DND-41 (cell line): ENCODE measurements around the gene CCDC102A.

Experiments used
- ATAC-seq: fragments of 200-7000 bp; cut with Tn5 transposase; 3 replicates; pipeline ENCODE4 v1.9.1; 2021; ENCODE audit warnings: low read depth; ENCODE audit not compliant: insufficient read depth
- DNase-seq: peaks from one replicate; pipeline ENCODE4 v3.0.0-alpha.2; 2020
- H2AFZ ChIP-seq: 2 replicates; pipeline ENCODE4 v1.6.0; 2012; ENCODE audit warnings: low read depth, low read length
- H3K27ac ChIP-seq: 2 replicates; pipeline ENCODE4 v1.5.1; 2012; ENCODE audit warnings: low read length, inconsistent platforms
- H3K27me3 ChIP-seq: fragments of 200-600 bp; sonication (generic); 2 replicates; pipeline ENCODE4 v1.6.0; 2012; ENCODE audit warnings: low read length, mild to moderate bottlenecking, inconsistent platforms; ENCODE audit not compliant: insufficient read depth, poor library complexity
- H3K36me3 ChIP-seq: 2 replicates; pipeline ENCODE4 v1.5.1; 2012; ENCODE audit warnings: low read length, inconsistent platforms; ENCODE audit not compliant: insufficient read depth
- H3K4me1 ChIP-seq: 2 replicates; pipeline ENCODE4 v1.5.1; 2012; ENCODE audit warnings: mild to moderate bottlenecking, low read length; ENCODE audit not compliant: insufficient read depth
- H3K4me2 ChIP-seq: 2 replicates; pipeline ENCODE4 v1.6.0; 2012; ENCODE audit warnings: mild to moderate bottlenecking, moderate library complexity, low read length, inconsistent platforms; ENCODE audit not compliant: insufficient read depth
- H3K4me3 ChIP-seq, 2 experiments: fragments of 200-600 bp in 1 of 2; shearing (Covaris generic) in 1 of 2; 2 replicates each; pipeline ENCODE4 v1.5.1; 2012 to 2016; ENCODE audit warnings: inconsistent platforms in 2 of 2, low read length in 2 of 2, mild to moderate bottlenecking in 2 of 2, low read depth in 1 of 2, moderate library complexity in 1 of 2
- H3K79me2 ChIP-seq: 2 replicates; pipeline ENCODE4 v1.6.0; 2012; ENCODE audit warnings: low read length, inconsistent platforms; ENCODE audit not compliant: insufficient read depth
- H3K9ac ChIP-seq: 2 replicates; pipeline ENCODE4 v1.6.0; 2012; ENCODE audit warnings: low read depth, mild to moderate bottlenecking, inconsistent platforms, low read length, moderate library complexity
- H3K9me3 ChIP-seq: 2 replicates; pipeline ENCODE4 v1.5.1; 2012; ENCODE audit warnings: low read length, moderate library complexity, mild to moderate bottlenecking, inconsistent platforms; ENCODE audit not compliant: insufficient read depth, severe bottlenecking
- H4K20me1 ChIP-seq: 2 replicates; pipeline ENCODE4 v1.6.0; 2012; ENCODE audit warnings: low read length; ENCODE audit not compliant: insufficient read depth
- CTCF ChIP-seq: IDR thresholded peaks from 2 replicates; pipeline ENCODE4 v1.5.1; 2012; ENCODE audit warnings: borderline replicate concordance, low read length, moderate library complexity, mild to moderate bottlenecking; ENCODE audit not compliant: poor library complexity, severe bottlenecking; ENCODE audit errors: extremely low read depth
- EZH2 ChIP-seq: IDR thresholded peaks from 3 replicates; pipeline ENCODE4 v1.6.1; 2012; ENCODE audit warnings: borderline replicate concordance, low read depth, mild to moderate bottlenecking, moderate library complexity, low read length, inconsistent platforms; ENCODE audit not compliant: severe bottlenecking

The CCDC102A gene

DNA sequence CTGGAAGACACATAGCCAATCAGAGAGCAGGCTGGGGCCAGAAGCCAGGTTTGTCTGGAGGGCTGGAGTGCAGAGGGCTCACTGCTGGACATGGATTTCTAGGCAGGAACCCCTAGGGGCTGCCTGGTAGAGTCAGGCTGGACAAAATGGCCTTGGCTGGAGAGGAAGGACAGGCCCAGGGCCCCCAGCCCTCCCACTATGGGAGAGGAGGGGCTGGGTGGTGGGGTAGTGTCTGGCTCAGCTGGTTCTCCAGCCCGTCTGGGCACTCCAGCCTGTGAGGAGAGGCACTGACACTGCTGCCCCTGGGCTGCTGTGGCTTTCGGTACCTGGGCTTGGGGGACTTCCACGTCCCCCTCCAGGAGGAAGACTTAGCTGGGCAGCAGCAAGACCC is 28.3 kb downstream of the CCDC102A start:
- H4K20me1 ChIP-seq, result 0 out of 2 replicates have a peak, but pooled peaks cover 5% of the 10 kb centered on the region
- H3K36me3 ChIP-seq, result no peaks in the 10 kb centered on the region
- H3K9ac ChIP-seq, result no peak overlapping the region
- no peak; the same call in 2 of the 3 replicates for ATAC-seq
- TF ChIP-seq CTCF (no peak), EZH2 (no peak)
- H3K4me1 ChIP-seq, result no peaks in the 10 kb centered on the region
- no peak overlapping the region for H3K4me2 ChIP-seq
- DNase-seq, result no peak
- no peak overlapping the region for H3K27ac ChIP-seq
- no peak overlapping the region for H2AFZ ChIP-seq
- H3K27me3 ChIP-seq, result peaks cover 17% of the 10 kb centered on the region
- no peaks in the 10 kb centered on the region for H3K79me2 ChIP-seq
- H3K9me3 ChIP-seq, result no peaks in the 10 kb centered on the region
- H3K4me3 ChIP-seq, result no peak overlapping the region

DNA sequence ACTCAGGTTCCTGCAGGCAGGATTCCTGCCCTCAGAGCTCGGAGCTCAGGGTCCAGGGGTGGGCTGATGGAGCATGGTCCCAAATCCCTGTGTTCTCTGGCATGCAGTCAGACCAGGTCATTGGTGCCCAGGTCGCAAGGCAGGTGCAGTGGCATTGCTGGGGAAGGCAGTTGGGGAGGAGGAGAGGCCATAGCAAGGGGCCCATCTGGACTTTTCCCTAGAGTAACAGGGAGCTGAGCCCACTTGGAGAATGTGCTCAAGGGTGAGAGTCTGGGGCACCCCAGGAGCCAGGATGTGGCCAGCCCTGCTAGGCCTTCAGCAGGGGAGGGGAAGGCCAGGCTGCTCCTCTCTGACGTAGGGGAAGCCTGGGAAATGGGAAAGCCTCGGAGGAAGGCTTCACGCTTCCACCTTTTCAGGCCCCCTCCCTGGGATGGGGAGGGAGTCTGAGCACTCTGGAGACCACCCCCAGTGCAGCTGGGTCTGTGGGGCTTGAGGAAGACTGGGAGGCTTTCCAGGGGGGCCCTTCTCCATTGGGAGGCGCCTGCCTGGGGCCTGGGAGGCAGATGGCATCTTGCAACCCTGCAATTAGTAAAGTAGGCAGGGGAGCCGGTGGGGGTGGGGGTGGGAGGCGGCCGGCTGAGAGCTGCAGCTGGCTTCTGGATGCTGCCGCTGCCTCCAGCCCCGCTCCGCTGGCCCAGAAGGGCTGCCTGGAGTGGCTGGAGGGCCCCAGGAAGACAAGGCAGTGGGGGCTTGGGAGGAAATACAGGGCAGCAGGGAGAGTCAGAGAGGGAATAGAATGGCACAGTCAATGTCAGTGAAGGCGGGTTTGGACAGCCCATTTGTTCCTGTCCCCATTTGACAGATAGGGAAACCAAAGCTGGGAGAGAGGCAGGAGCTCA is 29.0 kb downstream of the CCDC102A start:
- Histone ChIP-seq H3K4me1 (no peaks in the 10 kb centered on the region), H3K9me3 (no peaks in the 10 kb centered on the region), H4K20me1 (0 out of 2 replicates have a peak, but pooled peaks cover 5% of the 10 kb centered on the region), H3K27ac (no peak overlapping the region), H2AFZ (no peak overlapping the region), H3K9ac (no peak overlapping the region), H3K27me3 (peaks cover 17% of the 10 kb centered on the region), H3K4me2 (no peak overlapping the region), H3K4me3 (no peak overlapping the region), H3K36me3 (no peaks in the 10 kb centered on the region), H3K79me2 (no peaks in the 10 kb centered on the region)
- TF ChIP-seq EZH2 (no peak), CTCF (no peak)
- ATAC-seq (no peak), DNase-seq (no peak)

GRCh38 chr16:57505169-57505568 is 31.2 kb downstream of the CCDC102A start:
- no peaks in the 10 kb centered on the region for H3K79me2 ChIP-seq
- H3K9me3 ChIP-seq, result no peaks in the 10 kb centered on the region
- H3K4me1 ChIP-seq, result 0 out of 2 replicates have a peak, but pooled peaks cover 2% of the 10 kb centered on the region
- H3K36me3 ChIP-seq, result no peaks in the 10 kb centered on the region
- DNase-seq, result no peak
- TF ChIP-seq EZH2 (no peak), CTCF (no peak)
- no peak overlapping the region for H3K27ac ChIP-seq
- H2AFZ ChIP-seq, result no peak overlapping the region
- H3K4me3 ChIP-seq, result no peak overlapping the region
- no peak for ATAC-seq
- peaks cover 17% of the 10 kb centered on the region for H3K27me3 ChIP-seq
- no peak overlapping the region for H3K9ac ChIP-seq
- no peak overlapping the region for H3K4me2 ChIP-seq
- 0 out of 2 replicates have a peak, but pooled peaks cover 5% of the 10 kb centered on the region for H4K20me1 ChIP-seq
